Activated CD4-positive, alpha-beta T cell treated with anti-CD3 and anti-CD28 coated beads, Interleukin-2, amount 10 ng/mL, durations not matched to agents 7 days and 5 days (primary cell): ENCODE measurements around the gene F11R. TPM values are rescaled to one million over a fixed set of nuclear protein-coding genes. Genes with fewer than 3 reads are reported as not detected.
"Not testable (repeated sequence)": the region's sequence is repeated elsewhere in the genome, so short reads cannot be mapped to it uniquely, and the experiment has no call there.

Experiments used
- CTCF ChIA-PET: fragments of 350-600 bp; sonication (Branson Sonifier 250); formaldehyde crosslinking; loops from one replicate; lab custom pipeline; 2021; ENCODE audit warnings: antibody characterized with exemption; lab: Charles Lee
- POLR2A ChIA-PET: fragments of 350-600 bp; sonication (Branson Sonifier 250); formaldehyde crosslinking; loops from one replicate; lab custom pipeline; 2021; ENCODE audit warnings: antibody characterized with exemption; lab: Charles Lee
- DNase-seq: peaks from one replicate; pipeline ENCODE4 v3.0.0-alpha.2; 2020
- H3K27ac Mint-ChIP-seq: one replicate; pipeline ENCODE4 v1.8.0; 2021; ENCODE audit warnings: mild to moderate bottlenecking, moderate library complexity, mixed read lengths
- H3K27me3 Mint-ChIP-seq: one replicate; pipeline ENCODE4 v1.8.0; 2021; ENCODE audit warnings: mixed read lengths
- H3K36me3 Mint-ChIP-seq: one replicate; pipeline ENCODE4 v1.8.0; 2021; ENCODE audit warnings: low read depth, mixed read lengths
- H3K4me1 Mint-ChIP-seq: one replicate; pipeline ENCODE4 v1.8.0; 2021; ENCODE audit warnings: mixed read lengths
- H3K4me3 Mint-ChIP-seq: one replicate; pipeline ENCODE4 v1.8.0; 2021; ENCODE audit warnings: mild to moderate bottlenecking, moderate library complexity, mixed read lengths
- H3K9me3 Mint-ChIP-seq: one replicate; pipeline ENCODE4 v1.8.0; 2021; ENCODE audit warnings: mixed read lengths
- total RNA-seq, 2 experiments: library from RNA; stranded (reverse); gene quantifications; one replicate each; pipeline ENCODE4 v1.2.3, GENCODE V29; 2021

The F11R gene
- 10 to 100 TPM; 14.1 to 15.6 TPM for total RNA-seq

- DNase-seq = peak; percentile 41
- ChIA-PET CTCF (interaction anchor here (0.6 to 3.7 kb wide), 10 partner anchors 7 to 184 kb away, joined by 3 to 19 read pairs (median 4); partner anchors contain the start of gene TSTD1), POLR2A (interaction anchor here (0.6 to 1.4 kb wide), 5 partner anchors 25 to 158 kb away, joined by 3 to 8 read pairs (median 3); partner anchors contain the start of genes ARHGAP30, CD244 and USF1)
- peak within 1 kb of the TSS; percentile 92 for H3K4me3 Mint-ChIP-seq
- H3K27ac Mint-ChIP-seq = peak within 1 kb of the TSS; percentile 93
- peaks cover 2% of the 10 kb centered on the region for H3K27me3 Mint-ChIP-seq
- H3K9me3 Mint-ChIP-seq = no peaks in the 10 kb centered on the region
- peaks cover 31% of the 10 kb centered on the region for H3K4me1 Mint-ChIP-seq
- H3K36me3 Mint-ChIP-seq = peaks cover 2% of the 10 kb centered on the region
Measured at GRCh38 chr1:161020509-161021164, at the start of gene F11R. TSS of gene F11R (minus strand) at chr1:161021152. CDS start at chr1:161021073, 79 bp downstream.

GRCh38 chr1:161069731-161070270 is 48.8 kb upstream of the F11R start, which contains the start of gene ARHGAP30:
TSS of gene ARHGAP30 (minus strand) at chr1:161069891. CDS start at chr1:161069624, 267 bp downstream.
- no peaks in the 10 kb centered on the region for H3K27me3 Mint-ChIP-seq
- no peaks in the 10 kb centered on the region for H3K9me3 Mint-ChIP-seq
- H3K36me3 Mint-ChIP-seq = peaks cover 32% of the 10 kb centered on the region
- ChIA-PET CTCF (interaction anchor here (0.6 to 13.5 kb wide), 12 partner anchors 9 to 314 kb away, joined by 3 to 185 read pairs (median 4); partner anchors contain the start of genes KLHDC9, NECTIN4, PPOX and USF1), POLR2A (interaction anchor here (0.5 to 2.2 kb wide), 5 partner anchors 24 to 434 kb away, joined by 3 to 6 read pairs (median 3); partner anchors contain the start of genes F11R and USF1)
- peak; percentile 94 for DNase-seq
- H3K4me3 Mint-ChIP-seq = peak within 1 kb of the TSS; percentile 93
- H3K27ac Mint-ChIP-seq = peak within 1 kb of the TSS; percentile 99
- peaks cover 59% of the 10 kb centered on the region for H3K4me1 Mint-ChIP-seq

GRCh38 chr1:161069241-161069640 is 48.3 kb upstream of the F11R start:
- peak; percentile 23 for DNase-seq
- H3K4me1 Mint-ChIP-seq = peaks cover 64% of the 10 kb centered on the region
- CTCF ChIA-PET = interaction anchor here (0.6 to 13.5 kb wide), 15 partner anchors 9 to 314 kb away, joined by 3 to 185 read pairs (median 5); partner anchors contain the start of genes KLHDC9, NECTIN4, PPOX and USF1
- H3K9me3 Mint-ChIP-seq = no peaks in the 10 kb centered on the region
- H3K27me3 Mint-ChIP-seq = no peaks in the 10 kb centered on the region
- POLR2A ChIA-PET = interaction anchor here (0.5 to 2.2 kb wide), 3 partner anchors 24 to 434 kb away, joined by 3 to 6 read pairs (median 3); partner anchors contain the start of gene USF1
- peaks cover 37% of the 10 kb centered on the region for H3K36me3 Mint-ChIP-seq
- peak overlapping the region; percentile 99 for H3K27ac Mint-ChIP-seq
- peak overlapping the region; percentile 93 for H3K4me3 Mint-ChIP-seq

GRCh38 chr1:161068306-161069234 is 47.6 kb upstream of the F11R start:
- H3K4me3 Mint-ChIP-seq = peak overlapping the region; percentile 93
- CTCF ChIA-PET = interaction anchor here (0.9 to 13.5 kb wide), 12 partner anchors 9 to 79 kb away, joined by 3 to 185 read pairs (median 6); partner anchors contain the start of genes KLHDC9, NECTIN4 and USF1
- H3K27me3 Mint-ChIP-seq = no peaks in the 10 kb centered on the region
- H3K36me3 Mint-ChIP-seq = peaks cover 43% of the 10 kb centered on the region
- peak overlapping the region; percentile 99 for H3K27ac Mint-ChIP-seq
- DNase-seq = peak; percentile 91
- POLR2A ChIA-PET = interaction anchor here (0.5 to 2.2 kb wide), 6 partner anchors 23 to 907 kb away, joined by 3 to 6 read pairs (median 3); partner anchors contain the start of genes F11R and USF1
- no peaks in the 10 kb centered on the region for H3K9me3 Mint-ChIP-seq
- H3K4me1 Mint-ChIP-seq = peaks cover 71% of the 10 kb centered on the region

- Mint-ChIP-seq H3K4me3 (peak overlapping the region; percentile 93), H3K27me3 (no peaks in the 10 kb centered on the region), H3K4me1 (peaks cover 70% of the 10 kb centered on the region), H3K27ac (peak overlapping the region; percentile 99), H3K9me3 (no peaks in the 10 kb centered on the region), H3K36me3 (peaks cover 56% of the 10 kb centered on the region)
- ChIA-PET CTCF (interaction anchor here (1.9 to 13.5 kb wide), 3 partner anchors 12 to 30 kb away, joined by 6 to 185 read pairs (median 50); partner anchors contain the start of genes KLHDC9 and USF1), POLR2A (interaction anchor here (0.6 kb wide), 1 partner anchor 32 kb away, joined by 4 read pairs; the partner anchor contains the start of gene KLHDC9)
- DNase-seq = no peak
Measured at GRCh38 chr1:161066694-161067093, 45.7 kb upstream of the F11R start.

GRCh38 chr1:161065681-161066080 is 44.7 kb upstream of the F11R start:
- DNase-seq, H3K27ac Mint-ChIP-seq, POLR2A ChIA-PET, H3K9me3 Mint-ChIP-seq, H3K27me3 Mint-ChIP-seq: not testable (repeated sequence)
- peaks cover 60% of the 10 kb centered on the region for H3K36me3 Mint-ChIP-seq
- CTCF ChIA-PET = interaction anchor here (0.7 to 8.5 kb wide), 3 partner anchors 11 to 52 kb away, joined by 3 to 50 read pairs (median 5); partner anchors contain the start of genes NIT1, PFDN2 and USF1
- H3K4me1 Mint-ChIP-seq = peaks cover 67% of the 10 kb centered on the region
- H3K4me3 Mint-ChIP-seq = peak overlapping the region; percentile 27

GRCh38 chr1:161063936-161064335 is 43.0 kb upstream of the F11R start:
- POLR2A ChIA-PET, H3K9me3 Mint-ChIP-seq, DNase-seq, H3K27me3 Mint-ChIP-seq: not testable (repeated sequence)
- Mint-ChIP-seq H3K4me3 (peak overlapping the region; percentile 31), H3K36me3 (peaks cover 67% of the 10 kb centered on the region), H3K4me1 (peaks cover 70% of the 10 kb centered on the region), H3K27ac (peak overlapping the region; percentile 72)
- CTCF ChIA-PET = interaction anchor here (8.5 kb wide), 1 partner anchor 18 kb away, joined by 50 read pairs; the partner anchor contains the start of gene USF1

GRCh38 chr1:161061419-161061818 is 40.5 kb upstream of the F11R start:
- Mint-ChIP-seq H3K4me1 (peaks cover 61% of the 10 kb centered on the region), H3K4me3 (no peak overlapping the region), H3K27me3 (no peaks in the 10 kb centered on the region), H3K9me3 (no peaks in the 10 kb centered on the region), H3K36me3 (peaks cover 58% of the 10 kb centered on the region), H3K27ac (no peak overlapping the region)
- POLR2A ChIA-PET = no interaction called here
- CTCF ChIA-PET = interaction anchor here (1.1 to 1.2 kb wide), 2 partner anchors 11 to 36 kb away, joined by 4 to 7 read pairs; partner anchors contain the start of gene KLHDC9
- DNase-seq = no peak

GRCh38 chr1:161059293-161059692 is 38.3 kb upstream of the F11R start:
- ChIA-PET CTCF (interaction anchor here (0.8 to 2.0 kb wide), 3 partner anchors 13 to 40 kb away, joined by 3 to 7 read pairs (median 3); partner anchors contain the start of gene USF1), POLR2A (no interaction called here)
- H3K27ac Mint-ChIP-seq = no peak overlapping the region
- DNase-seq = no peak
- no peaks in the 10 kb centered on the region for H3K9me3 Mint-ChIP-seq
- peaks cover 66% of the 10 kb centered on the region for H3K36me3 Mint-ChIP-seq
- no peak overlapping the region for H3K4me3 Mint-ChIP-seq
- peaks cover 51% of the 10 kb centered on the region for H3K4me1 Mint-ChIP-seq
- H3K27me3 Mint-ChIP-seq = no peaks in the 10 kb centered on the region

GRCh38 chr1:161054805-161055204 is 33.9 kb upstream of the F11R start:
- ChIA-PET CTCF (interaction anchor here (0.6 to 3.0 kb wide), 9 partner anchors 10 to 130 kb away, joined by 3 to 13 read pairs (median 4); partner anchors contain the start of genes TSTD1 and USF1), POLR2A (no interaction called here)
- Mint-ChIP-seq H3K27ac (no peak overlapping the region), H3K4me3 (no peak overlapping the region), H3K9me3 (no peaks in the 10 kb centered on the region), H3K4me1 (peaks cover 35% of the 10 kb centered on the region), H3K36me3 (peaks cover 68% of the 10 kb centered on the region), H3K27me3 (no peaks in the 10 kb centered on the region)
- no peak for DNase-seq

GRCh38 chr1:161054232-161054631 is 33.3 kb upstream of the F11R start:
- H3K36me3 Mint-ChIP-seq = peaks cover 68% of the 10 kb centered on the region
- ChIA-PET POLR2A (no interaction called here), CTCF (interaction anchor here (1.0 to 3.0 kb wide), 6 partner anchors 9 to 60 kb away, joined by 4 to 13 read pairs (median 6); partner anchors contain the start of genes TSTD1 and USF1)
- no peak for DNase-seq
- no peak overlapping the region for H3K27ac Mint-ChIP-seq
- no peaks in the 10 kb centered on the region for H3K9me3 Mint-ChIP-seq
- no peaks in the 10 kb centered on the region for H3K27me3 Mint-ChIP-seq
- peaks cover 29% of the 10 kb centered on the region for H3K4me1 Mint-ChIP-seq
- H3K4me3 Mint-ChIP-seq = no peak overlapping the region
